ENCODE results near the gene KANK2. TPM values are rescaled to one million over a fixed set of nuclear protein-coding genes. Genes with fewer than 3 reads are reported as not detected.
A peak's percentile ranks its signal among the peaks of the same experiment; 100 is the strongest.

The KANK2 gene
- total RNA-seq, 4 donors from 2014 or later: 326 to 762 (median 535) TPM

DNA sequence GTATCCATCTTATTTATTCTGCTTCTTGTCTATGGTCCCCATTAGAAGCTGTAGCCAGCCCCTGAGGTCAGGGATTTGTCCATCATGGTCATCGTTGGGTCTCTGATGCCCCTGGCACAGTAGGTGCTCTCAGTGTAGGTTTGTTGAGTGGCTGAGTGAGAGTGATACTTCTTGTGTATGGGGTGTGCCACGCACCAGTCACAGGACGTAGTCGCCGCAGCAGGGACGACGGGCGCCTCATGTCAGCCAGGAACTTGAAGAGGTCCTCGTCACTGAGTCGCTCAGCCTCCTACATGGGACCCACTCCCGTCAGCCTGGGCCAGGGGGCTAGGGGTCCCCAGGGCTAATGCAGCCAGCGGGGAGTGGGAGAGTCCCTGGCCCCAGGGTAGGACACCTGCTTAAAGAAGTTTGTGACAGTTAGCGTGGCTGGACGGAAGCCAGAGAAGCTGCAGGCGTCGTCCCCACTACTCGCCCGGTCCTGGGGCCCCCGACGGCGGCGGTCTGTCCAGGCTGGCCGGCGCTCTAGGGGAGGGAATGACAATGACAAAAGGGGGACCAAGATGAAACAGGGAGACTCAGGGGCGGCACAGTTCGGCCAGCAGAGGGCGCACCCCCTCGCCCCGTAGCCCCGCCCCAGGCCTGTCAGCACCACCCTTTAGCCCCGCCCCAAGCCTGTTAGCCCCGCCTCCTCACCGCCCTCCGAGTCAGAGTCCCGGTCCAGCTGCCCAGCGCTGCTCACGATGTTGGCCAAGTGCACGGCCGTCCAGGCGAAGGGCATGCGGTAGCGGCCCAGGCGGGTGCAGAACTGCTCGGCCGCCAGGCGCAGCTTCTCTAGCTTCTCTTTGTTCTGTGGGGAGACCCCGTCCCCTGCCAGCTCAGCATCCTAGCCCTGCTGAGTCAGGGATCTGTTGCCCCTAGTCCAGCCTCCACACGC, 45.8 kb upstream of the KANK2 start:
- intact Hi-C loops (cut with DNase I; ENCODE audit: low total_unique reads): no loop called here
- peak in 1 of 2 donors; percentile 49 for TF ChIP-seq POLR2A (IDR thresholded peaks at IDR 0.05)
- TF ChIP-seq, protein P1, sequence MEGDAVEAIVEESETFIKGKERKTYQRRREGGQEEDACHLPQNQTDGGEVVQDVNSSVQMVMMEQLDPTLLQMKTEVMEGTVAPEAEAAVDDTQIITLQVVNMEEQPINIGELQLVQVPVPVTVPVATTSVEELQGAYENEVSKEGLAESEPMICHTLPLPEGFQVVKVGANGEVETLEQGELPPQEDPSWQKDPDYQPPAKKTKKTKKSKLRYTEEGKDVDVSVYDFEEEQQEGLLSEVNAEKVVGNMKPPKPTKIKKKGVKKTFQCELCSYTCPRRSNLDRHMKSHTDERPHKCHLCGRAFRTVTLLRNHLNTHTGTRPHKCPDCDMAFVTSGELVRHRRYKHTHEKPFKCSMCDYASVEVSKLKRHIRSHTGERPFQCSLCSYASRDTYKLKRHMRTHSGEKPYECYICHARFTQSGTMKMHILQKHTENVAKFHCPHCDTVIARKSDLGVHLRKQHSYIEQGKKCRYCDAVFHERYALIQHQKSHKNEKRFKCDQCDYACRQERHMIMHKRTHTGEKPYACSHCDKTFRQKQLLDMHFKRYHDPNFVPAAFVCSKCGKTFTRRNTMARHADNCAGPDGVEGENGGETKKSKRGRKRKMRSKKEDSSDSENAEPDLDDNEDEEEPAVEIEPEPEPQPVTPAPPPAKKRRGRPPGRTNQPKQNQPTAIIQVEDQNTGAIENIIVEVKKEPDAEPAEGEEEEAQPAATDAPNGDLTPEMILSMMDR (IDR thresholded peaks at IDR 0.05): peak; percentile 43 to 71 (median 59)
- no peaks in the 10 kb centered on the region for H3K27me3 ChIP-seq
- peaks cover 0 to 8% of the 10 kb centered on the region in 2 donors for H3K9me3 ChIP-seq
- no peak overlapping the region for H3K4me3 ChIP-seq
- H3K36me3 ChIP-seq: no peaks in the 10 kb centered on the region
- no peaks in the 10 kb centered on the region for H3K4me1 ChIP-seq
- DNase-seq: peak; percentile 90 to 93
- peak overlapping the region in 1 of 2 donors; percentile 53 for H3K27ac ChIP-seq

DNA sequence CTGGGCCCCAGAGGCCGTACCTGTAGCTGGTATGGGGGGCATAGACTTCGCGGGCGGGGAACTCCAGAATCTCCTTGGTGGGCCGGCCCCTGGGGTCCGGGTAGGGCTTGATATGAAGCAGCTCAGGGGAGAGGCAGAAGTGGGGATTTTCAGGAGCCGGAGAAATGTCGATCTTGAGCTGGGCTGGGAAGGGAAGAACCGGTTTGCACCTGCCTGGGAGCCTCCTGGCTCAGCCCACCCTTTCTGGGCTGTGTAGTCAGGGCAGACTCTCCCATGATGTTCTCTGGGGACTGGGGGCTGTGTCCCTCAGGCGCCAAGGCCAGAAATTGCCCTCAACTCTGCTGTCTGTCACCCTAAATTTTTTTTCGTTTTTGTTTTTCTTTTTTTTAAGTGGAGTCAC, 44.7 kb upstream of the KANK2 start:
- Histone ChIP-seq H3K27ac (no peak overlapping the region), H3K27me3 (no peaks in the 10 kb centered on the region), H3K4me3 (no peak overlapping the region), H3K4me1 (no peaks in the 10 kb centered on the region), H3K9me3 (peaks cover 0 to 8% of the 10 kb centered on the region in 2 donors), H3K36me3 (no peaks in the 10 kb centered on the region)
- intact Hi-C loops (cut with DNase I; ENCODE audit: low total_unique reads): no loop called here
- no peak for DNase-seq
- TF ChIP-seq, protein P1 (IDR thresholded peaks at IDR 0.05): no peak
- no peak for TF ChIP-seq POLR2A (IDR thresholded peaks at IDR 0.05)

DNA sequence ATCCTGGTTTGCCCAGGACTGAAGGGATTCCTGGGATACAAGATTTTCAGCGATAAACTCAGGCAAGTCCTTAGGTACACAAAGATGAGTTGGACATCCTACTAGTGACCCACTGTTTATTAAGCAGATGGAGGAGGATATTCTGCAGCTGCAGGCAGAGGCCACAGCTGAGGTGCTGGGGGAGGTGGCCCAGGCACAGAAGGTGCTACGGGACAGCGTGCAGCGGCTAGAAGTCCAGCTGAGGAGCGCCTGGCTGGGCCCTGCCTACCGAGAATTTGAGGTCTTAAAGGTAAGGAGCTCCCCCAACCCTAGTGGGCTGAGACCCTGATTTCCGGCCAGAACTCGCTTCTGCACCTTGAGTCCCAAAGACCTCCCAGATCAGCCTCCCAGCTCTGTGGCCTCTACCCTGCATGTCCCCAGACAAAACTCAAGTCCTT, 42.7 kb upstream of the KANK2 start:
- DNase-seq: no peak
- TF ChIP-seq, protein P1 (IDR thresholded peaks at IDR 0.05): no peak
- TF ChIP-seq POLR2A (IDR thresholded peaks at IDR 0.05): no peak
- Histone ChIP-seq H3K9me3 (peaks cover 0 to 8% of the 10 kb centered on the region in 2 donors), H3K27me3 (no peaks in the 10 kb centered on the region), H3K4me1 (no peaks in the 10 kb centered on the region), H3K27ac (no peak overlapping the region), H3K4me3 (no peak overlapping the region), H3K36me3 (no peaks in the 10 kb centered on the region)
- intact Hi-C loops (cut with DNase I; ENCODE audit: low total_unique reads): no loop called here

DNA sequence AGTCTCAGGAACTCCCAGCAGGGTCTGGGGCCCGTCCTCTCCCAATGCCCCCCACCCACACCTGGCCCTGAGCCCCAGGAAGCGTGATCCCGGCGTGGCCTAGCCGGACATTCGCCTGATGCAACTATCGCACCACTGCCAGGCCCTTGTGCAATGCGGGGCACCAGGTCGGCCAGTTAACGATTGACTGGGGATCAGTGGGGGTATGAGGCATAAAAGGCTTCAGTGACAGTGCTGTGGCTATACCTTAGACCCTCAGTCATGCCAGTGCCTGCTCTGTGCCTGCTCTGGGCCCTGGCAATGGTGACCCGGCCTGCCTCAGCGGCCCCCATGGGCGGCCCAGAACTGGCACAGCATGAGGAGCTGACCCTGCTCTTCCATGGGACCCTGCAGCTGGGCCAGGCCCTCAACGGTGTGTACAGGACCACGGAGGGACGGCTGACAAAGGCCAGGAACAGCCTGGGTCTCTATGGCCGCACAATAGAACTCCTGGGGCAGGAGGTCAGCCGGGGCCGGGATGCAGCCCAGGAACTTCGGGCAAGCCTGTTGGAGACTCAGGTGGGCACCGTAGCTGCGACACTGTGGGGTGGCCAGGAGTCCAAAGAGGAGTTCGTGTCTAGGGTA, 42.1 kb upstream of the KANK2 start, which contains the start of gene ANGPTL8:
Gene ANGPTL8 (plus strand): TSS at position 243 of the 624 bp plus-strand sequence. CDS start 19 bp downstream, at position 262.
- intact Hi-C loops (cut with DNase I; ENCODE audit: low total_unique reads): no loop called here
- no peak within 1 kb of the TSS for H3K4me3 ChIP-seq
- no peak within 1 kb of the TSS for H3K27ac ChIP-seq
- no peaks in the 10 kb centered on the region for H3K36me3 ChIP-seq
- no peaks in the 10 kb centered on the region for H3K27me3 ChIP-seq
- no peak for DNase-seq
- H3K4me1 ChIP-seq: no peaks in the 10 kb centered on the region
- H3K9me3 ChIP-seq: peaks cover 0 to 8% of the 10 kb centered on the region in 2 donors
- no peak for TF ChIP-seq POLR2A (IDR thresholded peaks at IDR 0.05)
- TF ChIP-seq, protein P1 (IDR thresholded peaks at IDR 0.05): no peak

Data from uterus (tissue), 4 donors.